GM10847 (cell line): ENCODE data around the gene RNU2-63P.

Experiments used
- POLR2A ChIP-seq: IDR thresholded peaks from 2 replicates; pipeline ENCODE4 v1.6.1; 2011; ENCODE audit not compliant: insufficient read length; ENCODE audit errors: extremely low read depth

RNU2-63P gene

GRCh38 chr2:88038263-88039105 lies 22.1 kb upstream of the RNU2-63P start:
- TF ChIP-seq POLR2A = no peak

GRCh38 chr2:88036606-88037005 lies 20.3 kb upstream of the RNU2-63P start:
- no peak for TF ChIP-seq POLR2A

GRCh38 chr2:88036182-88036581 lies 19.8 kb upstream of the RNU2-63P start:
- TF ChIP-seq POLR2A = no peak

- TF ChIP-seq POLR2A = no peak
Measured at GRCh38 chr2:88032070-88032702, 15.8 kb upstream of the RNU2-63P start.

- no peak for TF ChIP-seq POLR2A
Measured at GRCh38 chr2:88028931-88029330, 12.6 kb upstream of the RNU2-63P start.

GRCh38 chr2:88027697-88028389 lies 11.5 kb upstream of the RNU2-63P start:
- TF ChIP-seq POLR2A = no peak

- no peak for TF ChIP-seq POLR2A
Measured at GRCh38 chr2:88024509-88024908, 8.2 kb upstream of the RNU2-63P start.

- no peak for TF ChIP-seq POLR2A
Measured at GRCh38 chr2:88022669-88022921, 6.2 kb upstream of the RNU2-63P start.

- TF ChIP-seq POLR2A = no peak
Measured at GRCh38 chr2:88019985-88020384, 3.6 kb upstream of the RNU2-63P start.

GRCh38 chr2:88018909-88019308 lies 2.6 kb upstream of the RNU2-63P start:
- no peak for TF ChIP-seq POLR2A

- no peak for TF ChIP-seq POLR2A
Measured at GRCh38 chr2:88016960-88017779, 823 bp upstream of the RNU2-63P start.

- TF ChIP-seq POLR2A = no peak
Measured at GRCh38 chr2:88011011-88011410, 5.3 kb downstream of the RNU2-63P start.

GRCh38 chr2:88010136-88010535 lies 6.2 kb downstream of the RNU2-63P start:
- TF ChIP-seq POLR2A = no peak

GRCh38 chr2:88006912-88007439 lies 9.4 kb downstream of the RNU2-63P start:
- no peak for TF ChIP-seq POLR2A

- no peak for TF ChIP-seq POLR2A
Measured at GRCh38 chr2:88005776-88006175, 10.6 kb downstream of the RNU2-63P start.
